Activated T-cell treated with anti-CD3 and anti-CD28 coated beads, Interleukin-2, amount 50 U/mL, for 72 hours (primary cell): ENCODE measurements around the gene GRWD1. TPM values are rescaled to one million over a fixed set of nuclear protein-coding genes. Genes with fewer than 3 reads are reported as not detected.

Source experiments
- ATAC-seq, 2 donors: fragments of 150-1000 bp; cut with Tn5 transposase; replicated peaks in 1 of 2; 2 replicates each; pipeline ENCODE4 v1.10.0; 2021; ENCODE audit warnings: moderate library complexity in 2 of 2, mild to moderate bottlenecking in 1 of 2
- DNase-seq, 2 donors: peaks; one replicate each; pipeline ENCODE4 v3.0.0; 2021 to 2022; ENCODE audit warnings: mixed read lengths in 1 of 2
- H3K27ac Mint-ChIP-seq: one replicate; pipeline ENCODE4 v1.8.0; 2022; ENCODE audit warnings: mild to moderate bottlenecking, moderate library complexity, mixed read lengths
- H3K27me3 Mint-ChIP-seq: one replicate; pipeline ENCODE4 v1.8.0; 2022; ENCODE audit warnings: low read depth, mixed read lengths
- H3K36me3 Mint-ChIP-seq, 2 donors: one replicate each; pipeline ENCODE4 v1.8.0; 2022; ENCODE audit warnings: mixed read lengths in 2 of 2, mild to moderate bottlenecking in 1 of 2; ENCODE audit not compliant: insufficient read depth in 2 of 2
- H3K4me1 Mint-ChIP-seq: one replicate; pipeline ENCODE4 v1.8.0; 2022; ENCODE audit warnings: low read depth, mixed read lengths
- H3K4me3 Mint-ChIP-seq, 2 donors: one replicate each; pipeline ENCODE4 v1.8.0; 2022; ENCODE audit warnings: mild to moderate bottlenecking in 2 of 2, mixed read lengths in 2 of 2, moderate library complexity in 2 of 2
- H3K9me3 Mint-ChIP-seq, 2 donors: one replicate each; pipeline ENCODE4 v1.8.0; 2022; ENCODE audit warnings: mixed read lengths in 2 of 2
- total RNA-seq, 2 donors: library from RNA; stranded (reverse); gene quantifications; one replicate each; pipeline ENCODE4 v1.2.3, GENCODE V29; 2022

The GRWD1 gene
- total RNA-seq, 2 donors from 2014 or later, result 27.0 to 38.2 TPM

DNA sequence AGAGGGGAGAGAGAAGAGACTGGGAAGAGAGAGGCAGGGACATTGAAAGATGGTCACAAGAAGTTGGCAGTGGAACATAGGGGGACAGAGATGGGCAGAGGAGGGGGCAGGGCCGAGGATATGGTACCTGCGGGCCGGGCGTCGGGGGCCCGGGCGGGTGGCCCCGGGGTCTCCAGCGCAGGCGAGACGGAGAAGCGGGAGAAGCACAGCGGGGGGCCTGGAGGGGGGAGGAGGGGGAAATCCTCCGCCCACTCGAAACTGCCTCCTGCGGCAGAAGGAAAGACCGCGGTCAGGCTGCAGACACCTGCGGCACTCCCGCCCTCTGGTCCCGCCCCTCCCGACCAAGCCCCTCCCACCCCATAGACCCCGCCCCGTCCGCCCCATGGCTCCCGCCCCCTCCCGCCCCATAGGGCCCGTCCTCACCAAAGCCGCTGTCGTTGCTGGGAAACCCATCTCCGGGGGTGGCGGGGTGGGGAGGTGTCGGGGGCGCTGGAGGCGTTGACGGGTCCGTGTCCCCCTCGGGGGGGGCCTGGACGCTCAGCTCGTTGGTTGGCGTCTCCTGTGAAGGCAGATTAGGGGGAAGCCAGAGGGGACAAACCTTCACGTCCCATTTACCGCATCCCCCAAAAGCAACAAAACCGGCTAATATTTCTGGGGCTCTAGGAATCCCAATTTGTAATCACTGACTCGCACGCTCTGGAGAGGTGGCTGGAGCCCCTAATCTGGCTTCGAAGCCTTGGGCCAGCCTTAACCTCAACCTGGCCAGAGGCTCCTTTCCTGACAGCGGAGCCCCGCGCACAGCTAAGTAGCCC is 45.4 kb downstream of the GRWD1 start:
- Mint-ChIP-seq H3K27me3 (peaks cover 50% of the 10 kb centered on the region), H3K36me3 (peaks cover 0 to 3% of the 10 kb centered on the region in 2 donors), H3K4me1 (peaks cover 34% of the 10 kb centered on the region), H3K27ac (no peak overlapping the region), H3K4me3 (peak overlapping the region; percentile 72 to 76), H3K9me3 (no peaks in the 10 kb centered on the region)
- no peak for ATAC-seq
- peak; percentile 52 to 54 for DNase-seq

DNA sequence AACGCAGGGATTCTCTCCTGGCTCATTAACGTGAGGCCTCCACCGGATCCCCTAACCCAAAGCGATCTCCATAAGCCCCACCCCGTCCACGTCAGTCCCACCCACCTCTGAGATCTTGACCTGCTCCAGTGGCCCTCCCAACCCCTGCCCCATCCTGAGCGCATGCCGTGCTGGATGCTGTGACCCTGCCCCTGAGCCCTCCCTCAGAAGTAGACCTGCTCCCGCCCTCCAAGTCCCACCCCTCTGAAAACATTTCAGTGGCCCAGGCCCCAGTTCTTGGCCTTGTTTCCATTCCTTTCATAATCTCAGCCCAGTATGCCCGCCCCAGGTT is 46.0 kb downstream of the GRWD1 start:
- ATAC-seq, result no peak
- Mint-ChIP-seq H3K27me3 (peaks cover 56% of the 10 kb centered on the region), H3K36me3 (peaks cover 0 to 3% of the 10 kb centered on the region in 2 donors), H3K4me3 (peak overlapping the region; percentile 65 to 84), H3K4me1 (peaks cover 34% of the 10 kb centered on the region), H3K9me3 (no peaks in the 10 kb centered on the region), H3K27ac (no peak overlapping the region)
- no peak for DNase-seq

GRCh38 chr19:48492925-48493717 is 47.3 kb downstream of the GRWD1 start:
- Mint-ChIP-seq H3K27me3 (peaks cover 60% of the 10 kb centered on the region), H3K4me3 (peak overlapping the region; percentile 73 to 84), H3K9me3 (no peaks in the 10 kb centered on the region), H3K36me3 (peaks cover 0 to 3% of the 10 kb centered on the region in 2 donors), H3K4me1 (peaks cover 34% of the 10 kb centered on the region), H3K27ac (no peak overlapping the region)
- ATAC-seq, result peak; percentile 81
- DNase-seq, result peak; percentile 90 to 91

- H3K27me3 Mint-ChIP-seq, result peaks cover 60% of the 10 kb centered on the region
- ATAC-seq (peak; percentile 23 to 26), DNase-seq (no peak)
- H3K4me3 Mint-ChIP-seq, result peak overlapping the region; percentile 80 to 84
- H3K36me3 Mint-ChIP-seq, result peaks cover 0 to 3% of the 10 kb centered on the region in 2 donors
- H3K9me3 Mint-ChIP-seq, result no peaks in the 10 kb centered on the region
- peaks cover 34% of the 10 kb centered on the region for H3K4me1 Mint-ChIP-seq
- H3K27ac Mint-ChIP-seq, result peak overlapping the region; percentile 57
Measured at GRCh38 chr19:48493718-48494401, 48.1 kb downstream of the GRWD1 start.

- ATAC-seq, result no peak
- Mint-ChIP-seq H3K36me3 (peaks cover 0 to 3% of the 10 kb centered on the region in 2 donors), H3K4me3 (peak overlapping the region in 1 of 2 donors; percentile 6), H3K9me3 (no peaks in the 10 kb centered on the region), H3K4me1 (peaks cover 25% of the 10 kb centered on the region), H3K27ac (no peak overlapping the region), H3K27me3 (peaks cover 58% of the 10 kb centered on the region)
- DNase-seq, result no peak
Measured at GRCh38 chr19:48495396-48495795, 49.6 kb downstream of the GRWD1 start.

- ATAC-seq (no peak), DNase-seq (no peak)
- peaks cover 2 to 3% of the 10 kb centered on the region in 2 donors for H3K36me3 Mint-ChIP-seq
- no peak overlapping the region for H3K27ac Mint-ChIP-seq
- H3K4me1 Mint-ChIP-seq, result peaks cover 17% of the 10 kb centered on the region
- H3K9me3 Mint-ChIP-seq, result no peaks in the 10 kb centered on the region
- H3K27me3 Mint-ChIP-seq, result peaks cover 44% of the 10 kb centered on the region
- H3K4me3 Mint-ChIP-seq, result peak overlapping the region in 1 of 2 donors; percentile 46
Measured at GRCh38 chr19:48496959-48497727, 51.4 kb downstream of the GRWD1 start.

DNA sequence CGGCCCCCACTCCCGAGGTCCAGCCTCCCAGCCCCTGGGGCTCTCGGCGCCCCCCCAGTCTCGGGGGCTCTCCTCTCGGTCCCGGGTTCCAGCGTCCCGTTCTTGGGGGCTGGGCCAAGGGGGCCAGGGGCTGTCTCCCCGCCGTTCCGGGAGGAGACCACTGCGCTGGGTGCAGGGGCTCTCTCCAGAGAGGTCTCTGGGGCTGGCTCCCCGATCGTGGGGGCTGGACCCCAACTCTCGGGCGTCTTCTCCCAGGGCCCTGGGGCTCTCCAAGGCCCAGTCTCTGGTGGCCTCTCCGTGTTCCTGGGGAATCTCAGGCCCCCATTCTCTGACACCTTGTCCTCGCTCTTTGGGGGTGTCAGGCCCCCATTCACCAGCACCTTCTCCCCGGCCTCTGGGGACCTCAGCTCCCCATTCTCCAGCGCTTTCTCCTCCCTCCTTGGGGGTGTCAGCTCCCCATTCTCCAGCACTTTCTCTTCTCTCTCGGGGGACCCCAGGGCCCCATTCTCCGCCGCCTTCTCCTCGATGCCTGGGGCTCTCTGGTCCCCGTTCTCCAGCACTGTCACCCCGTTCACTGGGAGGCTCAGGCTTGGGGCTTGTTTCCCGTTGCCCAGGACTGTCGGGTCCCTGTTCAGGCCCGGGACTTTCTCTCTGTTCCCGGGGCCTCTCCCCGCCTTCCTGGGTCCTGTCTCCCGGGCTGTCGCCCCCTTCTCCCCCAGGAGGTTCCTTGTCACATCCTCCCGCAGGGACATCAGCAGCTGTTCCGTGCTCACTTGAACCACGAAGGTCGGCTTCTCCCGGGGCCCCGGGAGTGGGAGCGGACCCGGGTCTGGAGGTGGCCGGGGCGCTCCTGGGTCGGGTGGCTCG is 52.2 kb downstream of the GRWD1 start:
- no peak overlapping the region for H3K27ac Mint-ChIP-seq

GRCh38 chr19:48498595-48499311 is 53.0 kb downstream of the GRWD1 start:
- peaks cover 36% of the 10 kb centered on the region for H3K27me3 Mint-ChIP-seq
- no peak for DNase-seq
- H3K27ac Mint-ChIP-seq, result no peak overlapping the region
- ATAC-seq, result no peak
- H3K4me1 Mint-ChIP-seq, result peaks cover 7% of the 10 kb centered on the region
- H3K4me3 Mint-ChIP-seq, result no peak overlapping the region
- peaks cover 0 to 2% of the 10 kb centered on the region in 2 donors for H3K36me3 Mint-ChIP-seq
- H3K9me3 Mint-ChIP-seq, result no peaks in the 10 kb centered on the region

More for the DNA sequence above, 52.2 kb downstream of the GRWD1 start:
- DNase-seq, result no peak
- peaks cover 0 to 2% of the 10 kb centered on the region in 2 donors for H3K36me3 Mint-ChIP-seq
- H3K9me3 Mint-ChIP-seq, result no peaks in the 10 kb centered on the region
- peaks cover 9% of the 10 kb centered on the region for H3K4me1 Mint-ChIP-seq
- H3K4me3 Mint-ChIP-seq, result peak overlapping the region; percentile 57 to 60
- no peak for ATAC-seq
- H3K27me3 Mint-ChIP-seq, result peaks cover 36% of the 10 kb centered on the region

DNA sequence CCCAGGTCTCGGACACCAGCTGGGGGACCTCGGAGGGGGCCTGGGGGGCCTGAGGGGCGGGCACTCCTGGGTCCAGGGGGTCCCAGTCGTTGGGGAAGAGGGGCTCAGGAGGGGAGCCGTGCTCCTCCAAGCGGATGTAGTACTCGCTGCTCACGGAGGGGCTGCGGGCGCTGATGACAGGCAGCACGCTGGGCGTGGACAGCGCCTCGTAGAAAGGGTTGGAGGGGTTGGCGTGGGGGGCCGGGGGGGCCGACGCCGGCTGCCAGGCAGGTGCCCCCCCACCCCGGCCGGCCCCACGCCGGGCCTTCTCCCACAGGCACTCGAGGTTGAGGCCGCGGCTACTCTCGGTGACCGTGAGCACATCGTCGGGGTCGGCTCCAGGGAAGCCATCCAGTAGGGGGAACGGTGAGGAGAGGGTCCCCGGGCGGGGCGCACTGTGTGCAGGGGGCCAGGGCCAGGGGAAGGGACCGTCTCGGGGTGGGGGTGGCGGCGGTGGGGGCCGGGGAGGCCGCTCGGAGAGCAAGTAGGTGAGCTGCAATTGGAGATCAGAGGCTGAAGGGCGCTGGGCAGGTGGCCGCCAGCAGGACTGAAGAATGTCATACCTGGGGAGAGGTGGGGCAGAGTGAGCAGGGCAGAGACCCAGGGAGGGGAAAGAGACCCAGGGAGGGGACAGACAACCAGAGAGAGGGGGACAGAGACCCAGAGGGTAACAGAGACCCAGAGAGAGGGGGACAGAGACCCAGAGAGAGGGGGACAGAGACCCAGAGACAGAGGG is 53.7 kb downstream of the GRWD1 start:
- Mint-ChIP-seq H3K36me3 (peaks cover 0 to 2% of the 10 kb centered on the region in 2 donors), H3K27me3 (peaks cover 31% of the 10 kb centered on the region), H3K4me1 (peaks cover 7% of the 10 kb centered on the region), H3K4me3 (no peak overlapping the region), H3K9me3 (no peaks in the 10 kb centered on the region), H3K27ac (no peak overlapping the region)
- ATAC-seq (no peak), DNase-seq (no peak)

DNA sequence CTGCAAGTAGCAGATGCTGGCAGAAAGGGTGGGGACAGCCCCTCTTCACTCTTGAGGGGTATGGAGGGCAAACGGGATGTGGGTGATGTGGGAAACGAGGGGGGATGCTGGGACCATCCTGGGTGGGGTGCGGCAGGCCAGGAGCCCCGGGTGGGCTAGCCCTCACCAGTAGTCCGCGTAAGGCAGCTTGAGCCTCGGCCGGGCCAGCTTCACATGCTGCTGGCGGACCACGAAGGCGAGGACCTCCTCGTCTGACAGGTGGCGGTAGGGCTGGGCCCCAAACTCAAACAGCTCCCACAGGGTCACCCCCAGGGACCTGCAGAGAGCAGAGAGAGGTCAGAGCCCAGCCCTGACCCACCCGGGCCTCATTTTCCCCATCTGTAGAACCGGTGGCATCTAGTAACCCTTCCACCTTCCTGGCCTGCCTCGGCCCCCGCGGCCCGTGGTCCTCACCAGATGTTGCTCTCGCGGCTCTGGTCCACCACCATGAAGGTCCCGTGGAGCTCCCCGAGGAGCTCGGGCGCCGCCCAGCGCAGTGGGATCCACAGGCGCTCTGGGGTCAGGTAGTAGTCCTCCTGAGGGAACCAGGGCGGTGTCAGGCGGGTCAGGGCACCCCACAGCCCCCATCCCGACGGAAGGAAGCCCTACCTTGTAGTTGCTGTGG is 55.2 kb downstream of the GRWD1 start:
- no peak overlapping the region for H3K27ac Mint-ChIP-seq

More for the DNA sequence above, 55.2 kb downstream of the GRWD1 start:
- DNase-seq, result no peak
- ATAC-seq, result no peak
- Mint-ChIP-seq H3K27me3 (peaks cover 17% of the 10 kb centered on the region), H3K9me3 (no peaks in the 10 kb centered on the region), H3K4me1 (peaks cover 7% of the 10 kb centered on the region), H3K4me3 (peak overlapping the region; percentile 81 to 86), H3K36me3 (peaks cover 0 to 2% of the 10 kb centered on the region in 2 donors)
